Caco-2 (cell line): ENCODE results near the gene FARP1. TPM values are rescaled to one million over a fixed set of nuclear protein-coding genes. Genes with fewer than 3 reads are reported as not detected.

Experiments used
- BruUV-seq: library from RNA; stranded (reverse); fragments of 400-500 nt; replicated peaks from 2 replicates; lab custom pipeline; 2021; lab: Mats Ljungman, UMichigan
- CTCF ChIA-PET: fragments of 300-600 bp; sonication (Branson Sonifier 250); formaldehyde crosslinking; loops from one replicate; lab custom pipeline; 2022; ENCODE audit warnings: antibody characterized with exemption; lab: Charles Lee
- POLR2A ChIA-PET: fragments of 300-600 bp; sonication (Branson Sonifier 250); formaldehyde crosslinking; loops from one replicate; lab custom pipeline; 2022; ENCODE audit warnings: antibody characterized with exemption; lab: Charles Lee
- DNase-seq, 2 experiments: peaks; one replicate each; pipeline versions ENCODE4 v3.0.0 to v3.0.0-alpha.2; 2020 to 2022
- H3K27me3 ChIP-seq: replicated peaks from 2 replicates; pipeline ENCODE4 v1.6.0; 2011; ENCODE audit warnings: low read length; ENCODE audit not compliant: control insufficient read depth, insufficient read depth
- H3K36me3 ChIP-seq: 2 replicates; pipeline ENCODE4 v1.5.1; 2011; ENCODE audit warnings: low read length; ENCODE audit not compliant: control insufficient read depth, insufficient read depth
- H3K4me1 ChIP-seq: fragments of 250-450 bp; sonication (Bioruptor Pico); 2 replicates; pipeline ENCODE4 v1.5.1; 2020; ENCODE audit warnings: mild to moderate bottlenecking
- H3K4me3 ChIP-seq: 2 replicates; pipeline ENCODE4 v1.5.1; 2011; ENCODE audit warnings: low read depth, mild to moderate bottlenecking, control low read depth, low read length
- H3K9me3 ChIP-seq: fragments of 250-450 bp; sonication (Bioruptor Pico); 2 replicates; pipeline ENCODE4 v1.5.1; 2020; ENCODE audit warnings: mild to moderate bottlenecking, moderate library complexity
- H3K27ac Mint-ChIP-seq: one replicate; pipeline ENCODE4 v1.8.0; 2022; ENCODE audit warnings: mixed read lengths; ENCODE audit not compliant: unreplicated experiment
- H3K27me3 Mint-ChIP-seq: one replicate; pipeline ENCODE4 v1.8.0; 2022; ENCODE audit warnings: mixed read lengths; ENCODE audit not compliant: insufficient read depth, unreplicated experiment
- H3K36me3 Mint-ChIP-seq: one replicate; pipeline ENCODE4 v1.8.0; 2022; ENCODE audit warnings: mild to moderate bottlenecking, mixed read lengths; ENCODE audit not compliant: insufficient read depth, unreplicated experiment
- H3K4me1 Mint-ChIP-seq: one replicate; pipeline ENCODE4 v1.8.0; 2022; ENCODE audit warnings: low read depth, mixed read lengths; ENCODE audit not compliant: unreplicated experiment
- H3K4me3 Mint-ChIP-seq: one replicate; pipeline ENCODE4 v1.8.0; 2022; ENCODE audit warnings: mild to moderate bottlenecking, moderate library complexity, mixed read lengths; ENCODE audit not compliant: unreplicated experiment
- H3K9me3 Mint-ChIP-seq: one replicate; pipeline ENCODE4 v1.8.0; 2022; ENCODE audit warnings: mixed read lengths; ENCODE audit not compliant: unreplicated experiment
- CTCF ChIP-seq, 2 experiments: fragments of 200-600 bp in 1 of 2; IDR thresholded peaks; 1 replicate in 1 of 2; 2 replicates in 1 of 2; pipeline versions ENCODE4 v1.5.1 to v1.8.0; 2011 to 2022; ENCODE audit warnings: antibody characterized with exemption in 1 of 2, control low read depth in 1 of 2, inconsistent platforms in 1 of 2, low read depth in 1 of 2, low read length in 1 of 2, mild to moderate bottlenecking in 1 of 2, moderate library complexity in 1 of 2; ENCODE audit not compliant: insufficient read depth in 1 of 2, severe bottlenecking in 1 of 2, unreplicated experiment in 1 of 2
- intact Hi-C: fragments of 100-400 bp; cut with micrococcal nuclease; formaldehyde crosslinking; loops from one replicate; pipeline ENCODE4 v1.10.0; 2022; ENCODE audit not compliant: unreplicated experiment
- total RNA-seq: library from RNA; stranded (reverse); gene quantifications from 2 replicates; pipeline ENCODE4 v1.2.3, GENCODE V29; 2022

The FARP1 gene
- total RNA-seq, 1 experiment from 2014 or later, result 189 TPM

DNA sequence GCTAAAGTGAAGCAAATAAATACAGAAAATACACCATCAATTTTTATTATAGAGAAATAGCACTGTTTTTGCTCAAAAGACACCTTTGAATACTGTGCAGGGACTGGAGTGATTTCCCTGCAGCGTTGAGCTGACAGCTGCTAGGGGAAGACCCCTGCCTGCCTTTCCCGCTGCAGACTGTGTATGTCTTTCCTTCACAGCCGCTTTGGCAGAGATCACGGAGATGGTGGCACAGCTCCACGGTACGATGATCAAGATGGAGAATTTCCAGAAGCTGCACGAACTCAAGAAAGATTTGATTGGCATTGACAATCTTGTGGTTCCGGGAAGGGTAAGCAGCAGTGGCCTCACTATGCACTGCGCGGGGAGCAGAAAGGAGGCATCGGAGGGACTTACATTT lies 292.5 kb downstream of the FARP1 start:
- peaks cover 3% of the 10 kb centered on the region for H3K36me3 ChIP-seq

DNA sequence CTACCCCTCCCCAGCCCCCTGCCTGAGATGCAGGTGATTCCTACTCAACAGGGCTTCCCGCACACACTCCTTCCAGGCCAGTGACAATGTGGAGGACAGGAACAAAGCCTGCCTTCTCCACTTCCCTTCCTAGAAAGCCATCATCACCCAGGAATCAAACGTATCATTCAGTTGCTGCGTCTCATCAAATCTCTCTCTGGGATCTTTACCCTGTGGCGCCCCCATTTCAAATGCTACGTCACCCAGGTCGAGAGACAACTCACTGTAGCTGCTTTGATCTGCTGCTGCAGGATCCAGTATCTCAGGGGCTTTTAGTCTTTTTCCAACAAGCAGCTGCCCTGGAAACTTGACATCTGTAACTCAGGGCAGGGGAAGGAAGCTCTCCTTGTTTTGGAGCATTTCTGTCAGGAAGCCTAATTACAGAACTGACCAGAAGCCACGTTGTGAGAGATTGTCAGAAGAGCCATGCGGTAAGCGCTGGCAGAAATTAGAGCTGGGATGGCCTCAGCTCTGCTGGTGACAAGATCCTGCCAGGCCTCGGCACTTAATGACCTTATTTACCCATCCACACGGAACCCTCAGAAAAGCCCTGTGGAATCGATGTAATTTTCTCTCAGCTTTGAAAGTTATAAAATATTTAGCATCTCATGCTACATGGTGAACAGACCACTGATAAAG lies 293.5 kb downstream of the FARP1 start:
- Mint-ChIP-seq H3K4me1 (no peaks in the 10 kb centered on the region), H3K9me3 (no peaks in the 10 kb centered on the region), H3K27ac (no peak overlapping the region), H3K27me3 (no peaks in the 10 kb centered on the region), H3K4me3 (no peak overlapping the region), H3K36me3 (peaks cover 79% of the 10 kb centered on the region)
- POLR2A ChIA-PET, result interaction anchor here (0.6 kb wide), 1 partner anchor 26 kb away, joined by 3 read pairs; no protein-coding TSS in a partner anchor
- CTCF ChIA-PET, result interaction anchor here (1.6 kb wide), 1 partner anchor 237 kb away, joined by 4 read pairs; no protein-coding TSS in a partner anchor
- intact Hi-C loops, result no loop called here
- no peaks in the 10 kb centered on the region for H3K27me3 ChIP-seq
- TF ChIP-seq CTCF (IDR thresholded peaks at IDR 0.05; ENCODE audit: insufficient read depth in 1 of 2, low read depth in 1 of 2, low read length in 1 of 2, severe bottlenecking in 1 of 2, unreplicated experiment in 1 of 2), result no peak
- no peak overlapping the region for H3K4me3 ChIP-seq
- DNase-seq, result no peak
- no peaks in the 10 kb centered on the region for H3K9me3 ChIP-seq
- peaks cover 3% of the 10 kb centered on the region for H3K36me3 ChIP-seq
- no TSS peak for BruUV-seq
- H3K4me1 ChIP-seq, result no peaks in the 10 kb centered on the region

More for the DNA sequence above, 292.5 kb downstream of the FARP1 start:
- no peak for DNase-seq
- Mint-ChIP-seq H3K4me3 (no peak overlapping the region), H3K27ac (no peak overlapping the region), H3K9me3 (no peaks in the 10 kb centered on the region), H3K27me3 (no peaks in the 10 kb centered on the region), H3K4me1 (no peaks in the 10 kb centered on the region), H3K36me3 (peaks cover 79% of the 10 kb centered on the region)
- intact Hi-C loops, result no loop called here
- TF ChIP-seq CTCF (IDR thresholded peaks at IDR 0.05; ENCODE audit: insufficient read depth in 1 of 2, low read depth in 1 of 2, low read length in 1 of 2, severe bottlenecking in 1 of 2, unreplicated experiment in 1 of 2), result no peak
- ChIA-PET CTCF (no interaction called here), POLR2A (no interaction called here)
- H3K27me3 ChIP-seq, result no peaks in the 10 kb centered on the region
- H3K9me3 ChIP-seq, result no peaks in the 10 kb centered on the region
- no peaks in the 10 kb centered on the region for H3K4me1 ChIP-seq
- no TSS peak for BruUV-seq
- H3K4me3 ChIP-seq, result no peak overlapping the region

- no peaks in the 10 kb centered on the region for H3K9me3 Mint-ChIP-seq
- intact Hi-C loops, result no loop called here
- POLR2A ChIA-PET, result no interaction called here
Measured at GRCh38 chr13:98438246-98439125, 295.6 kb downstream of the FARP1 start.

More at GRCh38 chr13:98438246-98439125, 295.6 kb downstream of the FARP1 start:
- peaks cover 83% of the 10 kb centered on the region for H3K36me3 Mint-ChIP-seq
- TF ChIP-seq CTCF (IDR thresholded peaks at IDR 0.05; ENCODE audit: insufficient read depth in 1 of 2, low read depth in 1 of 2, low read length in 1 of 2, severe bottlenecking in 1 of 2, unreplicated experiment in 1 of 2), result no peak
- no peak overlapping the region for H3K4me3 Mint-ChIP-seq
- H3K4me1 Mint-ChIP-seq, result peaks cover 5% of the 10 kb centered on the region
- H3K27me3 Mint-ChIP-seq, result no peaks in the 10 kb centered on the region
- Histone ChIP-seq H3K36me3 (peaks cover 3% of the 10 kb centered on the region; the same call in 1 of the 2 replicates), H3K4me1 (no peaks in the 10 kb centered on the region), H3K9me3 (no peaks in the 10 kb centered on the region), H3K27me3 (no peaks in the 10 kb centered on the region), H3K4me3 (no peak overlapping the region)
- DNase-seq, result no peak
- BruUV-seq, result no TSS peak
- no peak overlapping the region for H3K27ac Mint-ChIP-seq
- CTCF ChIA-PET, result no interaction called here
